CD4-positive, CD25-positive, alpha-beta regulatory T cell (primary cell): Measurements from ENCODE around the gene C1QL1. TPM values are rescaled to one million over a fixed set of nuclear protein-coding genes. Genes with fewer than 3 reads are reported as not detected.

Experiments used
- ATAC-seq, 2 donors: fragments of 150-1000 bp; cut with Tn5 transposase; one replicate each; pipeline ENCODE4 v1.10.0; 2021; ENCODE audit warnings: low read depth in 2 of 2, moderate number of reproducible peaks in 2 of 2, moderate library complexity in 1 of 2
- DNase-seq, 3 donors: peaks; one replicate each; pipeline versions ENCODE4 v3.0.0 to v3.0.0-alpha.2; 2012 to 2022; ENCODE audit warnings: mixed read lengths in 1 of 3
- H3K27ac ChIP-seq: one replicate; pipeline ENCODE4 v1.7.0; 2013; ENCODE audit warnings: mild to moderate bottlenecking, low read length; ENCODE audit not compliant: insufficient read depth, poor library complexity, severe bottlenecking
- H3K27me3 ChIP-seq: one replicate; pipeline ENCODE4 v1.7.0; 2013; ENCODE audit warnings: low read length; ENCODE audit not compliant: control insufficient read depth, insufficient read depth
- H3K36me3 ChIP-seq: one replicate; pipeline ENCODE4 v1.7.0; 2013; ENCODE audit warnings: mild to moderate bottlenecking, low read length, moderate library complexity; ENCODE audit not compliant: control insufficient read depth, insufficient read depth
- H3K4me1 ChIP-seq: 2 replicates; pipeline ENCODE4 v1.7.0; 2013; ENCODE audit warnings: mild to moderate bottlenecking, low read length; ENCODE audit not compliant: insufficient read depth, control insufficient read depth, poor library complexity, severe bottlenecking
- H3K4me3 ChIP-seq: one replicate; pipeline ENCODE4 v1.7.0; 2013; ENCODE audit warnings: low read depth, mild to moderate bottlenecking, low read length, moderate library complexity
- H3K9me3 ChIP-seq, 2 experiments: 1 replicate in 1 of 2; 2 replicates in 1 of 2; pipeline ENCODE4 v1.7.0; 2013; ENCODE audit warnings: low read length in 2 of 2, mild to moderate bottlenecking in 1 of 2, moderate library complexity in 1 of 2; ENCODE audit not compliant: control insufficient read depth in 2 of 2
- H3K27ac Mint-ChIP-seq, 3 donors: one replicate each; pipeline ENCODE4 v1.8.0; 2020 to 2022; ENCODE audit warnings: mild to moderate bottlenecking in 3 of 3, mixed read lengths in 3 of 3, moderate library complexity in 2 of 3
- H3K27me3 Mint-ChIP-seq: one replicate; pipeline ENCODE4 v1.8.0; 2022; ENCODE audit warnings: mild to moderate bottlenecking, mixed read lengths
- H3K36me3 Mint-ChIP-seq: one replicate; pipeline ENCODE4 v1.8.0; 2020; ENCODE audit warnings: mixed read lengths
- H3K4me1 Mint-ChIP-seq, 4 donors: one replicate each; pipeline ENCODE4 v1.8.0; 2020 to 2022; ENCODE audit warnings: mixed read lengths in 4 of 4, mild to moderate bottlenecking in 1 of 4
- H3K4me3 Mint-ChIP-seq, 4 donors: one replicate each; pipeline ENCODE4 v1.8.0; 2020 to 2022; ENCODE audit warnings: mild to moderate bottlenecking in 4 of 4, mixed read lengths in 4 of 4, moderate library complexity in 3 of 4
- H3K9me3 Mint-ChIP-seq, 7 donors: one replicate each; pipeline ENCODE4 v1.8.0; 2020 to 2022; ENCODE audit warnings: mixed read lengths in 7 of 7, mild to moderate bottlenecking in 3 of 7, moderate library complexity in 2 of 7
- polyA plus RNA-seq, 4 donors: library from polyadenylated mRNA; unstranded; fragments of 300-500 nt; fragmentation: Illumina TruSeq; gene quantifications; one replicate each; pipeline ENCODE4 v1.2.3, GENCODE V29; 2021
- total RNA-seq: library from RNA; stranded (reverse); gene quantifications from one replicate; pipeline ENCODE4 v1.2.3, GENCODE V29; 2022

C1QL1 gene
- total and polyA plus RNA-seq, 5 donors from 2014 or later, result not detected

DNA sequence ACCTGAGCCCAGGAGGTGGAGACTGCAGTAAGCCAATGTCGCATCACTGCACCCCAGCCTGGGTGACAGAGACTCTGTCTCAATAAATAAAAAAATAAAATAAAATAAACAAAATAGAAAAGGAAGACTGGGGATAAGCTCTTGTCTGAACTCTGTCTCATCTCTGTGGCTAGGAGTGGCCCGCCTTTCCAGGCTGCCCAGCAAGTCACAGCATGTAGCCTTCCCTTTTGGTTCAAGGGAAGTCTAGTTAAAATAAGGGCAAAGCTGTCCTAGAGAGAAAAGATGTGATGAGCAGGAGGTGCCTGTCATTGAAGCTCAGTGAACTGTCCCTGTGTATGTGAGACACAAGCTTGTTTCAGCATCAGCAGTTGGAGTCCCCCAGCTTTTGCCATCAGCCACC lies 50.1 kb downstream of the C1QL1 start:
- Histone ChIP-seq H3K9me3 (no peaks in the 10 kb centered on the region), H3K4me3 (no peak overlapping the region), H3K27ac (no peak overlapping the region), H3K36me3 (no peaks in the 10 kb centered on the region), H3K27me3 (no peaks in the 10 kb centered on the region), H3K4me1 (no peaks in the 10 kb centered on the region)
- Mint-ChIP-seq H3K4me3 (no peak overlapping the region), H3K36me3 (no peaks in the 10 kb centered on the region), H3K4me1 (peaks cover 0 to 10% (median 4%) of the 10 kb centered on the region in 4 donors), H3K27ac (no peak overlapping the region), H3K27me3 (peaks cover 20% of the 10 kb centered on the region), H3K9me3 (no peaks in the 10 kb centered on the region)
- no peak for DNase-seq
- no peak for ATAC-seq

DNA sequence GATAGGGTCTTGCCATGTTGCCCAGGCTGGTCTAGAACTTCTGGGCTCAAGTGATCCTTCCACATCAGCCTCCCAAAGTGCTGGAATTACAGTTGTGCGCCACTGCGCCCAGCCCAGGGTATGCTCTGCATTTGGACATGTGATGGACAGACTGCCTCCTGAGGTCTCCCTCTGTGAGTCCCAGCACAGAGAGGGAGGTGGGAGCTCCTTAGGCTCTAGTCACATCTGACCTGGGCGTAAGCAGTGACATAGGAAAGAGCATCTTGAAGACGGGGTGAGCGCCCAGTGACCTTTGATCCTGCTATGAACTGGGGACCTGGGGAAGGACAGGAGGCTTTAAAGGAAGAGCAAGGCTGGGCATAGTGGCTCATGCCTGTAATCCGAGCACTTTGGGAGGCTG lies 50.6 kb downstream of the C1QL1 start:
- peaks cover 3% of the 10 kb centered on the region for H3K27me3 ChIP-seq
- Mint-ChIP-seq H3K4me1 (peaks cover 0 to 14% (median 4%) of the 10 kb centered on the region in 4 donors), H3K27ac (no peak overlapping the region)

DNA sequence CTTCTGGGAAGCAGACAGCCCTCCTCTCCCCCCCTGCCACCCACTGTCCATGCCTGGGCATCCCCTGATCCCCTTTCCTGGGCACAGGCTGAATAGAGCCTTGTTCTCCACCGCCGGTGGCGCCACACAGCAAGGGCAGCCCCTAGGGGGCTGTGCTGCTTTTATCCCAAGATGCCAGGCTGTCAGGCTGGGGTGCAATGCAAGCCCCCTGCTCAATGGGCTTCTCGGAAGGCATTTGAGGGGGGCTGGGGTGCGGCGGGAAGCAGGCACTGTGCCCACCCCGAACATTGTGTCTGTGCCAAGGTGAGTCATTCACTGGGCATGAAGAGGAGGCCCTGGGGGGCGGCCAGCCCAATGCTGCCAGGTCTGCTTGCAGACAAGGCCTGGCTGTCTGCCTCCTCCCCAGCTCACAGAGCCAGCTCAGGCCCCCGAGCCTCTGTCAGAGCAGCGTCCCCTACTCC lies 51.3 kb downstream of the C1QL1 start:
- Mint-ChIP-seq H3K4me3 (no peak overlapping the region), H3K27me3 (peaks cover 26% of the 10 kb centered on the region), H3K27ac (no peak overlapping the region), H3K36me3 (no peaks in the 10 kb centered on the region), H3K9me3 (no peaks in the 10 kb centered on the region), H3K4me1 (peaks cover 0 to 16% (median 4%) of the 10 kb centered on the region in 4 donors)
- Histone ChIP-seq H3K36me3 (no peaks in the 10 kb centered on the region), H3K27me3 (peaks cover 3% of the 10 kb centered on the region), H3K9me3 (no peaks in the 10 kb centered on the region), H3K27ac (no peak overlapping the region), H3K4me3 (no peak overlapping the region), H3K4me1 (no peaks in the 10 kb centered on the region)
- ATAC-seq (no peak), DNase-seq (no peak)

More for the DNA sequence above, 50.6 kb downstream of the C1QL1 start:
- Mint-ChIP-seq H3K4me3 (no peak overlapping the region), H3K9me3 (no peaks in the 10 kb centered on the region), H3K27me3 (peaks cover 25% of the 10 kb centered on the region), H3K36me3 (no peaks in the 10 kb centered on the region)
- ATAC-seq, result no peak
- Histone ChIP-seq H3K27ac (no peak overlapping the region), H3K4me1 (no peaks in the 10 kb centered on the region), H3K9me3 (no peaks in the 10 kb centered on the region), H3K4me3 (no peak overlapping the region), H3K36me3 (no peaks in the 10 kb centered on the region)
- no peak for DNase-seq

DNA sequence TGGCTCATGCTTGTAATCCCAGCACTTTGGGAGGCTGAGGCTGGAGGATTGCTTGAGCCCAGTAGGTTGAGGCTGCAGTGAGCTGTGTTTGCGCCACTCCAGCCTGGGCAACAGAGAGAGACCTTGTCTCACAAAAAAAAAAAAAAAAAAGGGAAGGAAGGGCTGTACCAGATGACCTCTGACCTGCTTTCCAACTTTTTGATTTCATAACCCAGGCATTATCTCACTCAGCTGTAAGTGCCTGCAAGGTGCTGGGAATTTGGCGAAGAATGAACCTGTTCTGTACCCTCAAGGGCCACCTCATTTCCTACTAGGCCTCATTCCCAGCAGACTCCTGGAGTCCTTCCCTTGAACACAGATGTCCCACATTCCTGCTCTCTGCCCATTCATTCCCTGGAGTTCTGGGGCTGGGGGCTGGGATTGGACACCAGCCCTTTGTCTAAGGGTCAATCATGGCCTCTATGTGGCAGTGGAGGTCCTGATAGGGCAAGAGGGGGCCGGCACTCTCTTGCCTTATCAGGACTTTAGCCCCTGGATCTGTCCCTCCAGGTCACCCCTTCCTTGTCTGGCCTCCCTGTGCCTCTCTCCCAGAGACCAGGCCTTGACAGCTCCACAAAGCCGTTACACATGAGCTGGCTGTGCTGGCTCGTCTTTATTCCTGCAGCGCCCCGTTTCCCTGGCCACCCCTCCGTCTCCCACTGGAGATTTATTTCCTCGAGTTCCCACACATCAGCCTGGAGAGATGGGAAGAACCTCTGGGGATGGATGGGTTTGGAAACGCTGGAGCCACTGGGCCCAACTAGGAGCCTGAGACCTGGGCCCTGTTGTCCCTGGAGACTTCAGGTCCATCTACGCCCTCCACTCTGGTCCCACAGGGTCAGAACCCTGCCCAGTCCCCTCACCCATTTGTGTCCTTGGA lies 52.0 kb downstream of the C1QL1 start:
- Histone ChIP-seq H3K4me3 (no peak overlapping the region), H3K27me3 (peaks cover 3% of the 10 kb centered on the region), H3K36me3 (no peaks in the 10 kb centered on the region), H3K4me1 (peaks cover 4% of the 10 kb centered on the region), H3K27ac (no peak overlapping the region), H3K9me3 (no peaks in the 10 kb centered on the region)
- DNase-seq (no peak), ATAC-seq (no peak)
- Mint-ChIP-seq H3K36me3 (no peaks in the 10 kb centered on the region), H3K4me1 (peaks cover 0 to 16% (median 4%) of the 10 kb centered on the region in 4 donors), H3K27me3 (peaks cover 25% of the 10 kb centered on the region), H3K4me3 (no peak overlapping the region), H3K27ac (no peak overlapping the region), H3K9me3 (no peaks in the 10 kb centered on the region)

DNA sequence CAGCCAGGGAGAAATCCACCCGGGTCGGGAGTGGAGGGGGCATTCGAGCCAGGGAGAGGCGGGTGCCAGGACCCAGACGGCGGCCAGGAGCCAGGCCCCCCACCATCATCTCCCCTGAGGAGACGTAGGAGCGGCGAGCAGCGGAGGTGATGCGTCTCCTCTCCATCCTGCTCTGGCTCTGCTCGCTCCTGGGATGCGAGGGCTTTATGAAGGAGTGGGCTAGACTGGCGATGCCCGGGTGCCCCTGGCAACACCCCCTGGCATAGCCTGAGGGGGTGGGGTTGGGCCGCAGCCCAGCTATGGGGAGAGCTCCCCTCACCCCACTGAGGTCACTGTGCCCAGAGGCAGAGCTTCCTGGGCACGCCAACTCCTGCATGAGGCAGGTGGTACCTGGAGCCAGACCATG lies 52.8 kb downstream of the C1QL1 start, which contains the start of gene GFAP:
Gene GFAP (minus strand): TSS at position 180 of the 406 bp plus-strand sequence. CDS start 14 bp downstream, at position 166.
- Mint-ChIP-seq H3K27ac (no peak within 1 kb of the TSS), H3K9me3 (no peaks in the 10 kb centered on the region), H3K4me3 (peak within 1 kb of the TSS in 1 of 4 donors; percentile 27)

DNA sequence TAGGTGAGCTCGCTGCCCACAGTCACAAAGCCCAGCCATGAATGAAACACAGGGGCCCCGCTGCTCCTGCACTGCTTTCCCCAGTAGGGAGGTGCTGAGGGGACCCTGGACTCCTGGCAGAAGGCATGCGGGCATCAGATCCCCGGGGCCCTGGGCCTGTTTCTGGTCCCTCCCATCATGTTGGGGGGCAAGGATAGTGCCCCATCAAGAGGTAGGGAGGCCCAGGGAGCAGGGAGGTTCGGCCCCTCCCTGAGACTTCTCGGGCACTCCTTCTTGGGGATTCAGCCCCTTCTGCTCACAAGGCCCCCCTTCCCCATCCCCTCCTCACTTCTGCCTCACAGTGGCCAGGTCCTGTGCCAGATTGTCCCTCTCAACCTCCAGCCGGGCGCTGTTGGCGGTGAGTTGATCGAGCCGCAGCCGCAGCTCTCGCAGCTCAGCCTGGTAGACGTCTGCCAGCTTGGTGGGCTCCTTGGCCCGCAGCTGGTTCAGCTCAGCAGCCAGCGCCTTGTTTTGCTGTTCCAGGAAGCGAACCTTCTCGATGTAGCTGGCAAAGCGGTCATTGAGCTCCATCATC lies 53.3 kb downstream of the C1QL1 start:
- Histone ChIP-seq H3K4me1 (peaks cover 7% of the 10 kb centered on the region), H3K27ac (no peak overlapping the region), H3K4me3 (no peak overlapping the region), H3K36me3 (no peaks in the 10 kb centered on the region), H3K27me3 (peaks cover 3% of the 10 kb centered on the region), H3K9me3 (no peaks in the 10 kb centered on the region)
- ATAC-seq, result no peak
- H3K4me3 Mint-ChIP-seq, result peak overlapping the region in 1 of 4 donors; percentile 27
- H3K4me1 Mint-ChIP-seq, result peaks cover 0 to 16% (median 9%) of the 10 kb centered on the region in 4 donors
- peaks cover 34% of the 10 kb centered on the region for H3K27me3 Mint-ChIP-seq
- H3K9me3 Mint-ChIP-seq, result no peaks in the 10 kb centered on the region
- no peak overlapping the region for H3K27ac Mint-ChIP-seq
- DNase-seq, result no peak
- no peaks in the 10 kb centered on the region for H3K36me3 Mint-ChIP-seq

More for the DNA sequence above, 52.8 kb downstream of the C1QL1 start, which contains the start of gene GFAP:
- Histone ChIP-seq H3K9me3 (no peaks in the 10 kb centered on the region), H3K27me3 (peaks cover 3% of the 10 kb centered on the region), H3K4me1 (peaks cover 7% of the 10 kb centered on the region), H3K36me3 (no peaks in the 10 kb centered on the region), H3K4me3 (no peak within 1 kb of the TSS), H3K27ac (no peak within 1 kb of the TSS)
- Mint-ChIP-seq H3K36me3 (no peaks in the 10 kb centered on the region), H3K4me1 (peaks cover 0 to 16% (median 9%) of the 10 kb centered on the region in 4 donors), H3K27me3 (peaks cover 33% of the 10 kb centered on the region)
- DNase-seq (no peak), ATAC-seq (no peak)

DNA sequence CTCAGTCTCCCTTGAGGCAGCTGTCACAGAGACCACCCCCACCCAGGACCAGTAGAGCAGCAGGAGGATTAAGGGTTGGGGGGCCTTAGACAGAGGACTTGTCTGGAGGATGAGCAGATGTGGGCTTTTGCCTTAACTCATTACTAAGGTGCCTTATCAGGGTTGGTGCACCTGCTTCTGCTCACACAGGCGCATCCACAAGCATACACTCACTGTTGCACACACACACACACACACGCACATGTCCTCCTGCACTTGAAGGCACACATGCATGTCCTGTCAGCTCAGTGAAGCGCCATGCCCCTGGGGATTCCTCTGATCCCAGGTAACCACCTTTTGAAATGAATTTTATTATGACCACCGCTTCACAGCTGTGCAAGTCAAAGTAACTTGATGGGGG lies 54.0 kb downstream of the C1QL1 start:
- no peak for DNase-seq
- ATAC-seq, result no peak
- H3K27me3 Mint-ChIP-seq, result peaks cover 34% of the 10 kb centered on the region
- H3K9me3 Mint-ChIP-seq, result no peaks in the 10 kb centered on the region
- Histone ChIP-seq H3K4me3 (no peak overlapping the region), H3K4me1 (peaks cover 7% of the 10 kb centered on the region), H3K27me3 (peaks cover 3% of the 10 kb centered on the region), H3K27ac (no peak overlapping the region), H3K36me3 (no peaks in the 10 kb centered on the region), H3K9me3 (no peaks in the 10 kb centered on the region)
- H3K4me1 Mint-ChIP-seq, result peaks cover 0 to 16% (median 9%) of the 10 kb centered on the region in 4 donors
- H3K36me3 Mint-ChIP-seq, result no peaks in the 10 kb centered on the region
- no peak overlapping the region for H3K27ac Mint-ChIP-seq
- no peak overlapping the region for H3K4me3 Mint-ChIP-seq
